ENCODE results near the gene FOXP4.

The FOXP4 gene

GRCh38 chr6:41624621-41625380 is 78.6 kb downstream of the FOXP4 start:
- TF ChIP-seq POLR2A (IDR thresholded peaks at IDR 0.05; ENCODE audit: low read length) (no peak), GATA1 (IDR thresholded peaks at IDR 0.05; ENCODE audit: low read depth, low read length) (no peak)
- DNase-seq: no peak

- TF ChIP-seq POLR2A (IDR thresholded peaks at IDR 0.05; ENCODE audit: low read length): no peak
- TF ChIP-seq GATA1 (IDR thresholded peaks at IDR 0.05; ENCODE audit: low read depth, low read length): no peak
Measured at GRCh38 chr6:41625442-41625841, 79.3 kb downstream of the FOXP4 start.

GRCh38 chr6:41626022-41626421 is 79.8 kb downstream of the FOXP4 start:
- DNase-seq: no peak
- TF ChIP-seq POLR2A (IDR thresholded peaks at IDR 0.05; ENCODE audit: low read length) (no peak), GATA1 (IDR thresholded peaks at IDR 0.05; ENCODE audit: low read depth, low read length) (no peak)

More at GRCh38 chr6:41625442-41625841, 79.3 kb downstream of the FOXP4 start:
- DNase-seq: no peak

GRCh38 chr6:41626917-41627316 is 80.7 kb downstream of the FOXP4 start:
- TF ChIP-seq GATA1 (IDR thresholded peaks at IDR 0.05; ENCODE audit: low read depth, low read length) (no peak), POLR2A (IDR thresholded peaks at IDR 0.05; ENCODE audit: low read length) (no peak)
- DNase-seq: no peak

GRCh38 chr6:41629128-41629527 is 82.9 kb downstream of the FOXP4 start:
- TF ChIP-seq POLR2A (IDR thresholded peaks at IDR 0.05; ENCODE audit: low read length) (no peak), GATA1 (IDR thresholded peaks at IDR 0.05; ENCODE audit: low read depth, low read length) (no peak)
- DNase-seq: no peak

GRCh38 chr6:41630069-41630468 is 83.9 kb downstream of the FOXP4 start:
- TF ChIP-seq GATA1 (IDR thresholded peaks at IDR 0.05; ENCODE audit: low read depth, low read length): no peak
- TF ChIP-seq POLR2A (IDR thresholded peaks at IDR 0.05; ENCODE audit: low read length): no peak

GRCh38 chr6:41630946-41631345 is 84.8 kb downstream of the FOXP4 start:
- DNase-seq: no peak
- TF ChIP-seq POLR2A (IDR thresholded peaks at IDR 0.05; ENCODE audit: low read length): no peak

More at GRCh38 chr6:41630069-41630468, 83.9 kb downstream of the FOXP4 start:
- no peak for DNase-seq

GRCh38 chr6:41633056-41633634 is 87.0 kb downstream of the FOXP4 start:
- no peak for DNase-seq
- TF ChIP-seq POLR2A (IDR thresholded peaks at IDR 0.05; ENCODE audit: low read length) (no peak), GATA1 (IDR thresholded peaks at IDR 0.05; ENCODE audit: low read depth, low read length) (no peak)

GRCh38 chr6:41634657-41635056 is 88.5 kb downstream of the FOXP4 start:
- no peak for TF ChIP-seq POLR2A (IDR thresholded peaks at IDR 0.05; ENCODE audit: low read length)
- TF ChIP-seq GATA1 (IDR thresholded peaks at IDR 0.05; ENCODE audit: low read depth, low read length): no peak
- DNase-seq: no peak

GRCh38 chr6:41635365-41635764 is 89.2 kb downstream of the FOXP4 start:
- TF ChIP-seq POLR2A (IDR thresholded peaks at IDR 0.05; ENCODE audit: low read length): no peak
- no peak for TF ChIP-seq GATA1 (IDR thresholded peaks at IDR 0.05; ENCODE audit: low read depth, low read length)
- DNase-seq: no peak

- no peak for TF ChIP-seq POLR2A (IDR thresholded peaks at IDR 0.05; ENCODE audit: low read length)
- TF ChIP-seq GATA1 (IDR thresholded peaks at IDR 0.05; ENCODE audit: low read depth, low read length): no peak
Measured at GRCh38 chr6:41636833-41637193, 90.6 kb downstream of the FOXP4 start.

GRCh38 chr6:41637194-41638001 is 91.2 kb downstream of the FOXP4 start:
- TF ChIP-seq GATA1 (IDR thresholded peaks at IDR 0.05; ENCODE audit: low read depth, low read length) (no peak), POLR2A (IDR thresholded peaks at IDR 0.05; ENCODE audit: low read length) (no peak)
- no peak for DNase-seq

More at GRCh38 chr6:41636833-41637193, 90.6 kb downstream of the FOXP4 start:
- no peak for DNase-seq

GRCh38 chr6:41638002-41638934 is 92.1 kb downstream of the FOXP4 start, which contains the start of gene MDFI:
Gene MDFI (plus strand): TSS chr6:41638468. CDS start chr6:41638750, 282 bp downstream.
- TF ChIP-seq GATA1 (IDR thresholded peaks at IDR 0.05; ENCODE audit: low read depth, low read length) (no peak), POLR2A (IDR thresholded peaks at IDR 0.05; ENCODE audit: low read length) (no peak)
- no peak for DNase-seq
